HL-60/S4 treated with phorbol 12-myristate 13-acetate at 8.2 ng/mL for 4 days and 3 days (cell line): ENCODE data around the gene KCNE2.
"Not testable (repeated sequence)": the region's sequence is repeated elsewhere in the genome, so short reads cannot be mapped to it uniquely, and the experiment has no call there.

Source experiments
- in situ Hi-C: fragments of 300-500 bp; cut with MboI; formaldehyde crosslinking; loops from 2 replicates; pipeline ENCODE4 v1.15.0; 2022; ENCODE audit warnings: low sequenced_read_pairs

KCNE2 gene

GRCh38 chr21:34406102-34406501 lies 42.3 kb downstream of the KCNE2 start:
- in situ Hi-C loops: not testable (repeated sequence)

GRCh38 chr21:34406676-34407075 lies 42.9 kb downstream of the KCNE2 start:
- in situ Hi-C loops: not testable (repeated sequence)

- in situ Hi-C loops: not testable (repeated sequence)
Observed at GRCh38 chr21:34407294-34407693, 43.5 kb downstream of the KCNE2 start.

GRCh38 chr21:34417448-34418077 lies 53.8 kb downstream of the KCNE2 start:
- in situ Hi-C loops: not testable (repeated sequence)
